H54 (cell line): ENCODE measurements around the gene CDH23.
A peak's percentile ranks its signal among the peaks of the same experiment; 100 is the strongest.

Experiments
- DNase-seq: peaks from one replicate; pipeline ENCODE4 v3.0.0; 2011; ENCODE audit warnings: low spot score, mixed read lengths; ENCODE audit not compliant: insufficient read length
- FAIRE-seq: peaks from 3 replicates; lab custom pipeline; 2011; peaks lifted over from hg19 to GRCh38; lab: Jason Lieb, UNC
- POLR2A ChIP-seq: IDR thresholded peaks from 2 replicates; pipeline ENCODE4 v1.6.1; 2011; ENCODE audit warnings: low read depth, mild to moderate bottlenecking, low read length

The CDH23 gene

DNA sequence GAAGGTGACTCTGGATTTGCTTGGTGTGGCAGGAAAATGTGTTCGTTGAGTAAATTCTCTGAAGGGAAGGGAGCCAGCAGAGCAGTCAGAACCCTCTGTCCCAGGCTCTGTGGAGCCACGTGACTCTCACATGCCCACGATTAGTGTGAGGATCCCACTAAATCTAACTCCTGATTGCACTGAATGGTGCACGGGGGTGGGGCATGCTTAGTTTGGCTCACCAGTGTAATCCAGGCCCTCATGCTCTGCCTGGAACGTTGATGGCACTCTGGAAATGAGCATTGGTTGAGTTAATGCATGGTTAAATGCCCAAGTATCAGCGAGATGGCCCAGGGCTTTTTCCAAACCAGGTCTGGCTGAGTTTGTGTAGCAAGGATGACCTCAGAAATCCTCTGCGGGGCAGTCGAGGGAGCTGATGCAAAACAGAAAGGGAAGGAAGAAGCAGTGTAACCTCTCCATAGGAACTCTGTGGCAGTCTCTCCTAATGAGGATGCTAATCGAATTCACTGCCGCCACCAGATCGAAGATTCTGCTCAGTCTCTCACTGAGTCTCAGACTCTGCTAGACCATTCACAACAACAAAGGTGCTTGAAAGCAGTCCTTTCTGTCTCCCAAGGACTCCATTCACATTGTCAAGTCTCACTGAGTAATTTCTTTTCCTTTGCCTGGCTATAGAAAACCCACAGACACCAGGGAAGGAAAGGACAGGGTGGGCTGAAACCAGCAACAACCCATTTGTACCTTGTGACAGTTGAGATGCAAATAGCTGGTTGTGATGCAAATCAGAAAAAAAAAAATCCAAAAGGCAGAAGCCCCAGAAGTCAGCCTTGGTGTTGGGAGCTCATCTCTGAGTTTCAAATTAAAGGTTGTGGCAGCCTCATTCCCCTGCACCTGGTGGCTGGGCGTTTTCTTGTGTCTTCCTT is 224.8 kb downstream of the CDH23 start:
- no peak for TF ChIP-seq POLR2A
- no peak for FAIRE-seq

GRCh38 chr10:71622154-71622526 is 225.4 kb downstream of the CDH23 start:
- peak; percentile 89 for DNase-seq
- FAIRE-seq, result peak; percentile 50
- no peak for TF ChIP-seq POLR2A

More for the DNA sequence above, 224.8 kb downstream of the CDH23 start:
- no peak for DNase-seq

DNA sequence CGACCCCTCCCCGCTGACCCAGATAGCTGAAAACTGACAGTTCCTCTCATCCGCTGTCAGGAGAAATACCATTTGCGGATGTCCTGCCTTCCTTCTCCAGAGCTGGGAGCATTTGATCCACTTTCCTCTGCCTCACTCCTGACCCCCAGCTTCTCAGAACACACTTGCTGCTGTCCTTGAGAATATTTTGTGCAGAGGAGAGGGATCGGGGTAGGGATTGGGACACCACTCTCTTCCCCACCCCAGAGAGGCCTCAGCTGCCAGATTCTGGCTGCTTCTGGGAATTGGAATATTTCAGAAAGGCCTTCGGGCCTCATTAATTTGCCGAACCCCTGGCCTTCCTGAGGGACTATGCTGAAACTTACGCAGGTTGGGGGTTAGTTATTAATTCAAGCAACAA is 225.9 kb downstream of the CDH23 start:
- TF ChIP-seq POLR2A, result no peak
- peak; percentile 34 for DNase-seq
- no peak for FAIRE-seq

DNA sequence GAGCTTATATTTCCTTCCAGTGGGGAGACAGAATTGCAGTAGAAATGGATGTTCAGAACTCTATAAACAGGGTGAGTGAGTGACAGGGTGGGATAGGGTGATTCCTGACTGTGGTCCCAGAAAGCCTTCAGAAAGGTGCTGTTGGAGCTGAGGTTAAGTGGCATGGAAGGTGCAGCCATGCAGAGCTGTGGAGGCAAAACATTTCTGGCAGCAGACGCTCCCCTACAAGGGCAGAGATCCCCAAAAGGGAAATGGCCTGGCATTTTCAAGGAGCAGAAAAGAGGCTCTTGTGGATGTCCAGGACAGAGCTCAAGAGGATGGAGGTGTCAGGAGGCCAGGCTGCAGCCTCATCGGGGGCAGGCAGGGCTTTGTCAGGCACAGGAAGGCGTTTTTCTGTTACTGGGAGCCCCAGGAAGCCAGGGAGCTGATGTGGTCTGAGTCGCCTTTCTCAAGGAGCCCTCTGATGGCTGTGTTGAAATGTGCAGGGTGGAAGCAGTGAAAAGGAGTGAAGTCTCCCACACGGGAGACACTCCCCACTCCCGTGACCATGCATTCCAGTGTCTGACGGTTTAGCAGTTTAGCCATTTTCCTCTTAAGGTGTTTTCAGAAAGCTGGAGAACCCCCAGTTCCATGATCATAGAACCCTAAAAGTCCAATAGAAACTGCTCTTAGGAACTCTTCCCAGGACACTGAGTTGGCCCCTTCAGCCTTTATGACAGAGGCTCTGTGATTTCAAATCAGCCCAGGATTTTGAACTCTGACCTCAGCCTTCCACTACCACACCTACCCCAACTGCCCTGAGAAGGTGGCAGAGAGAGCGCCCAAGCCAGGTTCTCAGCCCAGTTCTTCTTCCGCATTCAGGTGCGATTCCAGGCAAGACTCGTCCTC is 226.6 kb downstream of the CDH23 start:
- no peak for TF ChIP-seq POLR2A
- FAIRE-seq (no peak), DNase-seq (peak; percentile 87)

DNA sequence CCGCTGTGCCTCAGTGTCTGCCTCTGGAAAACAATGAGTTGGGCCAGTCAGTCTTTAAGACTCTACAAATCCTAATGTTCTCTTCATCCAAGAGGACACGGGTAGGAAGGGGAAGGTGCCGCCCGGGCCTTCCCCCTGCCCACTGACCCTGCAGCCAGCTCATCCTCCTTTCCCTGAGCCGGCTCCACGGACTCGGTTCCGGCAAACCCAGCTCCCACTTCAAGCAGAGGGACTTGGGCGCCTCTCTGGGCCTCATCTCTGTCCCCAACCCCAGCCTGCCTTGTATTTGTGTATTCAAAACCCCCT is 227.2 kb downstream of the CDH23 start:
- DNase-seq, result no peak
- no peak for TF ChIP-seq POLR2A
- FAIRE-seq, result no peak

DNA sequence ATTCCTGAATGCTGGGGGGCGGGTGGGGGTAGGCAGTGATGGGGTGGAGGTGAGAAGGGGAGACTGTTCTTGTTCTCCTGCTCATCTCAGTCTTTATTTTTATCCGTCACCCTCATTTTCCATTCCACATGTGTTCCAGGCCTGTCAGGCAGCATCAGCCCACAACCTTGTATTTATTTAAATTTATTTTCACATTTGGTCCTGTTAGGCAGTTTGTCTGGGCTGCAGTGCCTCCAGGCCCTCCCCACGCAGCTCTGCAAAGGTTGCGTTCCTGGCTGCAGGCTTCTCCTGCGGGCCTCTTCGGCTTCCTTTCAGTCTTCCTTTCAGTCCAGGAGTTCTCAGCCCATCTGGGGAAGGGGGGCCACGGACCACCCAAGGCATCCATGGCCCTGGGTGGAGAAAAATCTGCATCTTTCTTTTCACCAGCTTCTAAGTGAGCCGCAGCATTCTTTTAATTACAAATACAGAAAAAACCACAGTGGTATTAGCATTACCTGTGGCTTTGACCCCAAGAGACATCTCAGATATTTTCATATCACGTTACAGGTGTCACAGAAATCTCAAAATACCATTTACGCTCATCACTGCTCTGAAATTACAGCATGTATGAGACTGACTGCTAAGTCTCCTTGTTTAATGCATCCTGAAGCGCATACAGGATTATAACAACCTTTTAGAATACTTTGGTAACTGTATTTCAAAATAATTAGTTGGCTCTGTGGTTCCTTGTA is 228.9 kb downstream of the CDH23 start:
- DNase-seq, result no peak
- FAIRE-seq, result no peak
- TF ChIP-seq POLR2A, result no peak

DNA sequence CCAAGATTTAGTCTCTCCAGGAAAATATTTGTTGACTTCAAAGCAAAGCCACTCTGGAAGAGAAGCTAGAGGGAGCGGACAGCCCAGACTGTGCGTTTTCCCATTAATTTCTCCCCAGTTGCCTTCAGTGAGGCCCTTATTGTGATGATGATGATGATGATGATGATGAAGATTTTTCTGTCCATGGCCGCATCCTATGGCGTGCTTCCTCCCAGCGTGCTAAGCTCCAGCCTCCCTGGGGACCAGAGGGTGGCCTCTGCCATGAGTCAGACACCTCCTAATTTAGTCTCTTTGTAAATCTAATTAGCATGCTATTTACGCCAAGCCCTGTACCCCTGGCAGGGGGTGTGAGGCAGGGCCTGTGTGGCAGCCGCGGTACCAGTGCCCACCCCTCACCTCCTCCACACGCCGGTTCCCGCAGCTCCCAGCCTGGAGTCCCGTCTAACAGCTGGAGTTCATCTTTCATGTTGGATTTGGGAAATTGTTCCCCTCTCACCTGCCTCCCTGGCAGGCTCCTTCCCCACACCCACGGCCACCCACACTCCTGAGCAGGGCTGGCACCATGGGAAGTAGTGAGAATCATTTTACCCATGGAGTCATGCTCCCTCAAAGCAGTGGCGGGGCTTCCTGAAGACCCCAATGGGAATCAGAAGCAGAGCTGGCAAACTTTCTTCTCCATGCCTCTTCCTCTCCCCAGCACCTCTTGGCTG is 230.7 kb downstream of the CDH23 start:
- DNase-seq (no peak), FAIRE-seq (no peak)
- no peak for TF ChIP-seq POLR2A

DNA sequence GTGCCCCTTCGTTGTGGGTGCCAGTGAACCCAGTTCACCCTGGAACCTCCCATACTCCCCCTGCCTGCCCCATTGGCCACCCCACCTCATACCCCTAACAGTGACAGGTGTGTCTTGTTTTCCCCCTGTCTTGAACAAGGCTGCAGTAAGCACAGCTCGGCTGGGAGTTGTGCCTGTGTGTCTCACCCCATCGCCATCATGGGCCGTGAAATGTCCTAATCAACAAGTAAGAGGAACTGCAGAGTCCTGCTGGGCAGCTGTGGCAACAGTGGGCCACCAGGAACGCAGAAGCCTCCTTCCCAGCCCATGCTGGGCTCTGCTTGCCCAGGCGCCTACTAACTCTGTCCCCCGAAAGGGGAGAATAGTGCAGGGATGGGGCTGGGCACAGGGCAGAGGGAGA is 231.2 kb downstream of the CDH23 start:
- DNase-seq, result no peak
- no peak for FAIRE-seq

DNA sequence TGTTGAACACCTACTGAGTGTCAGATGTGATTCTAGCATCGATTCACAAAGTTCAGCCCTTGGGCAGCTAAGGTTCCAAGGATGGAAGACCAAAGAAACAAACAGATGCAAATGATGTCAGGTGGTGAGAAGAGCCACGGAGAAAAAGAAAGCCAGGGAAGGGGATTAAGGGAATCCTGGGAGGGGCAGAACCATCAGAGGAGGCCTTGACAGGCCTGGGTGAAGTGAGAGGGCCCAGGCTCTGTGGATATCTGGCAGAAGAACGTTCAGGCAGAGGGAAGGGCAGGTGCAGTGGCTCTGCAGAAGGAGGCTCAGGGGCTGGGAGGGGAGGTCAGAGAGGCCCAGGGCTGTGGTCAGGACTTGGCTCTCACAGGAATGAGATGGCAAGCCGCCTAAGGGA is 232.4 kb downstream of the CDH23 start:
- DNase-seq (no peak), FAIRE-seq (no peak)
- TF ChIP-seq POLR2A, result no peak

More for the DNA sequence above, 231.2 kb downstream of the CDH23 start:
- TF ChIP-seq POLR2A, result no peak

- FAIRE-seq (no peak), DNase-seq (no peak)
- no peak for TF ChIP-seq POLR2A
Measured at GRCh38 chr10:71630168-71630567, 233.4 kb downstream of the CDH23 start.

- DNase-seq, result no peak
- FAIRE-seq, result no peak
- TF ChIP-seq POLR2A, result no peak
Measured at GRCh38 chr10:71631007-71631861, 234.5 kb downstream of the CDH23 start.

- TF ChIP-seq POLR2A, result no peak
- DNase-seq (no peak), FAIRE-seq (no peak)
Measured at GRCh38 chr10:71632200-71632820, 235.6 kb downstream of the CDH23 start.
